ENCODE results near the gene ZNF892. TPM values are rescaled to one million over a fixed set of nuclear protein-coding genes. Genes with fewer than 3 reads are reported as not detected.

ZNF892 gene
- total and polyA plus RNA-seq, 9 of the 15 experiments (the other 6 are each of a cell fraction or from before 2014, with no cell fraction given) = 0.07 to 0.13 (median 0.09) TPM; not detected in 6

DNA sequence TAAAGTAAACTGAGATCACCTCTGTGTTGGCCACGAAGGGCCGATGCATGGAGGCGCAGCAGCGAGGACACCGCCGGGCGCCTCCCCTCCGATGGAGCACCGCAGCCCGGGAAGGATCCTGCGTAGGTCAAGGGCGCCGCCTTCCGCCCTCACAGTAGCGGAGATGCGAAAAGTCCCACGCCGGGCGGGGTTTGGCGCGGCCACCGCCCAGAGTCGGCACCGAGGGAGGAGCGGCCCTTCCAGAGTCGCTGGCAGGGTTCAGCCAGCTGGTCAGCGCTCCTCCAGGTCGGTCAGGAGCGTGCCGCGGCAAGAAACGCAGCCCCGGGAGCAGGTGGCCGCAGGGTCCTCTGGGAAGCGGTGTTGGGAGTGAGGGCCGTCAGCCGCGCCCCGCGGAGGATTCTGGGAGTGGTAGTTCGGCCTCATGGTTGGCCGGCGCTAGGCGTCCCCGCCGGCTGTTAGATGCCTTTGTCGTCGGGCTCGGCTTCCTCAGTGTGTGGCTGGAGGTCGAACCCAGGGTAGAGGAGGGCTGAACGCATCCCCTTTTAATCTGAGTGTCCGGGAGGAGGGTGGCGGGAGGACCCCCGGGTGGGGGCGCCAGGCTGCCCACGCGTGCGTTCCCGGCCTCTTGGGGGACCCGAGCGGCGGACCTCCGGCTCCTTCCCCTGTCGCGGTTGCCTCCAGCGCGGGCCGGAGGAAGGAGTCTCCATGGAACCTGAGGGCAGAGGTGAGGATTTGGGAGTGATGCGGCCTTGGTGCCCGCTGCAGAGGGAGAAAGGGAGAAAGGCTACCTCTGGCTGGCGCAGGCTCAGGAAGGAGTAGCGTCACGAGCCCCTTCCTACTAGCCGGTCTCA lies at the start of gene ZNF892 (continued):
- no peak for TF ChIP-seq CBFA2T2 (conservative IDR thresholded peaks at IDR 0.05)
- no peak for TF ChIP-seq ZNF766 (CRISPR knock-in tag; conservative IDR thresholded peaks at IDR 0.05)
- no peak for TF ChIP-seq ATF1 (CRISPR knock-in tag; IDR thresholded peaks at IDR 0.05)
- TF ChIP-seq ATF1 (tag; IDR thresholded peaks at IDR 0.05) = peak; percentile 83
- no peak for TF ChIP-seq GTF2E2 (tag; IDR thresholded peaks at IDR 0.05)
- peak; percentile 73 for TF ChIP-seq POLR2G (IDR thresholded peaks at IDR 0.05; ENCODE audit: low read depth, low read length)
- TF ChIP-seq NFRKB (IDR thresholded peaks at IDR 0.05; ENCODE audit: low read depth) = no peak
- no peak for TF ChIP-seq PHB2 (IDR thresholded peaks at IDR 0.05; ENCODE audit: low read depth)
- TF ChIP-seq NCOR1 (IDR thresholded peaks at IDR 0.05) = no peak
- TF ChIP-seq ZSCAN29 (IDR thresholded peaks at IDR 0.05) = no peak
- TF ChIP-seq ESRRB (CRISPR knock-in tag; IDR thresholded peaks at IDR 0.05; ENCODE audit: borderline replicate concordance) = no peak
- TF ChIP-seq GABPB1 (CRISPR knock-in tag; IDR thresholded peaks at IDR 0.05) = 0 out of 2 replicates have a peak, but pooled peaks have one; percentile 42
- TF ChIP-seq KHSRP (IDR thresholded peaks at IDR 0.05) = no peak
- TF ChIP-seq, protein P1, sequence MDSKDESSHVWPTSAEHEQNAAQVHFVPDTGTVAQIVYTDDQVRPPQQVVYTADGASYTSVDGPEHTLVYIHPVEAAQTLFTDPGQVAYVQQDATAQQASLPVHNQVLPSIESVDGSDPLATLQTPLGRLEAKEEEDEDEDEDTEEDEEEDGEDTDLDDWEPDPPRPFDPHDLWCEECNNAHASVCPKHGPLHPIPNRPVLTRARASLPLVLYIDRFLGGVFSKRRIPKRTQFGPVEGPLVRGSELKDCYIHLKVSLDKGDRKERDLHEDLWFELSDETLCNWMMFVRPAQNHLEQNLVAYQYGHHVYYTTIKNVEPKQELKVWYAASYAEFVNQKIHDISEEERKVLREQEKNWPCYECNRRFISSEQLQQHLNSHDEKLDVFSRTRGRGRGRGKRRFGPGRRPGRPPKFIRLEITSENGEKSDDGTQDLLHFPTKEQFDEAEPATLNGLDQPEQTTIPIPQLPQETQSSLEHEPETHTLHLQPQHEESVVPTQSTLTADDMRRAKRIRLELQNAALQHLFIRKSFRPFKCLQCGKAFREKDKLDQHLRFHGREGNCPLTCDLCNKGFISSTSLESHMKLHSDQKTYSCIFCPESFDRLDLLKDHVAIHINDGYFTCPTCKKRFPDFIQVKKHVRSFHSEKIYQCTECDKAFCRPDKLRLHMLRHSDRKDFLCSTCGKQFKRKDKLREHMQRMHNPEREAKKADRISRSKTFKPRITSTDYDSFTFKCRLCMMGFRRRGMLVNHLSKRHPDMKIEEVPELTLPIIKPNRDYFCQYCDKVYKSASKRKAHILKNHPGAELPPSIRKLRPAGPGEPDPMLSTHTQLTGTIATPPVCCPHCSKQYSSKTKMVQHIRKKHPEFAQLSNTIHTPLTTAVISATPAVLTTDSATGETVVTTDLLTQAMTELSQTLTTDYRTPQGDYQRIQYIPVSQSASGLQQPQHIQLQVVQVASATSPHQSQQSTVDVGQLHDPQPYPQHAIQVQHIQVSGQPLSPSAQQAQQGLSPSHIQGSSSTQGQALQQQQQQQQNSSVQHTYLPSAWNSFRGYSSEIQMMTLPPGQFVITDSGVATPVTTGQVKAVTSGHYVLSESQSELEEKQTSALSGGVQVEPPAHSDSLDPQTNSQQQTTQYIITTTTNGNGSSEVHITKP (IDR thresholded peaks at IDR 0.05; ENCODE audit: partially characterized antibody) = peak; percentile 10
- TF ChIP-seq, protein P2, sequence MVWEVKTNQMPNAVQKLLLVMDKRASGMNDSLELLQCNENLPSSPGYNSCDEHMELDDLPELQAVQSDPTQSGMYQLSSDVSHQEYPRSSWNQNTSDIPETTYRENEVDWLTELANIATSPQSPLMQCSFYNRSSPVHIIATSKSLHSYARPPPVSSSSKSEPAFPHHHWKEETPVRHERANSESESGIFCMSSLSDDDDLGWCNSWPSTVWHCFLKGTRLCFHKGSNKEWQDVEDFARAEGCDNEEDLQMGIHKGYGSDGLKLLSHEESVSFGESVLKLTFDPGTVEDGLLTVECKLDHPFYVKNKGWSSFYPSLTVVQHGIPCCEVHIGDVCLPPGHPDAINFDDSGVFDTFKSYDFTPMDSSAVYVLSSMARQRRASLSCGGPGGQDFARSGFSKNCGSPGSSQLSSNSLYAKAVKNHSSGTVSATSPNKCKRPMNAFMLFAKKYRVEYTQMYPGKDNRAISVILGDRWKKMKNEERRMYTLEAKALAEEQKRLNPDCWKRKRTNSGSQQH (CRISPR knock-in tag; IDR thresholded peaks at IDR 0.05) = no peak
- no peak for TF ChIP-seq STAG1 (CRISPR knock-in tag; IDR thresholded peaks at IDR 0.05; ENCODE audit: borderline replicate concordance)
- TF ChIP-seq NR2C2 (CRISPR knock-in tag; IDR thresholded peaks at IDR 0.05) = no peak
- peak; percentile 36; the same call in 1 of the 2 replicates for TF ChIP-seq NR2C2 (tag; IDR thresholded peaks at IDR 0.05)
- no peak for TF ChIP-seq TBP (optimal IDR thresholded peaks at IDR 0.05; ENCODE audit: low read depth, low read length)
- no peak for TF ChIP-seq CC2D1A (IDR thresholded peaks at IDR 0.05)
- no peak for TF ChIP-seq ZNF232 (CRISPR knock-in tag; IDR thresholded peaks at IDR 0.05)
- no peak for TF ChIP-seq HDAC1 (IDR thresholded peaks at IDR 0.05)
- TF ChIP-seq ZNF431 (CRISPR knock-in tag; IDR thresholded peaks at IDR 0.05) = no peak
- no peak for TF ChIP-seq MBD2 (IDR thresholded peaks at IDR 0.05; ENCODE audit: borderline replicate concordance, low read depth)
- TF ChIP-seq ZFP30 (CRISPR knock-in tag; IDR thresholded peaks at IDR 0.05; ENCODE audit: borderline replicate concordance) = no peak
- no peak for TF ChIP-seq ZNF133 (CRISPR knock-in tag; IDR thresholded peaks at IDR 0.05)
- no peak for TF ChIP-seq ZNF41 (CRISPR knock-in tag; conservative IDR thresholded peaks at IDR 0.05)
- TF ChIP-seq CREM (IDR thresholded peaks at IDR 0.05; ENCODE audit: low read depth) = peak; percentile 79

Data from K562 (cell line).